Stimulated activated CD8-positive, alpha-beta memory T cell treated with anti-CD3 and anti-CD28 coated beads, Interleukin-7, amount 100 ng/mL, for 1 hour (primary cell): Measurements from ENCODE around the gene HOXA7.

Experiments
- DNase-seq, 2 donors: peaks; one replicate each; pipeline ENCODE4 v3.0.0-alpha.2; 2020; ENCODE audit warnings: low read depth in 2 of 2

HOXA7 gene

DNA sequence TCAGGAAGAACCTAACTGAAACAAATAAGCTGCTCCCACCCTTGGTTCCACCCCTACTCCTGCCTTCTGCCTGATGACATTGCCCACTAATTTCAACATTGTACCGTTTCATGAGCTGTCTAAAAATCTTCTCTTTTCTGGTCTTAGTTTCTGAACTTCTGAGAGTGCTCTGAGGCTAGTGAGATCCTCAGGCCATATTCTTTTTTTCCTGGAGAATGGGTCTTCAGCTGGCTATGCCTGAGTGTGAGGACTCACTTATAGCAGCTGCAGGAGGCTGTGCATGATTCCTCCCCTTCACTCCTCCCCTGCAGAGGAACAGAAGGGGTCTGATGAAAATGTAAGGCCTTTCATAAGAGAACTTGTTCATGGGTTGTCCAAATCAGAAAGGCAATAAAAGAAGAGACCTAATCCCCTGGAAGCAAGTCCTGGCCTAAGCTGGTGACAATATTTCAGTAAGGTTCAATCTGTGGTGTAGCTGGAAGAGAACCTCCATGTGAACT, 37.0 kb downstream of the HOXA7 start:
- DNase-seq, result no peak

DNA sequence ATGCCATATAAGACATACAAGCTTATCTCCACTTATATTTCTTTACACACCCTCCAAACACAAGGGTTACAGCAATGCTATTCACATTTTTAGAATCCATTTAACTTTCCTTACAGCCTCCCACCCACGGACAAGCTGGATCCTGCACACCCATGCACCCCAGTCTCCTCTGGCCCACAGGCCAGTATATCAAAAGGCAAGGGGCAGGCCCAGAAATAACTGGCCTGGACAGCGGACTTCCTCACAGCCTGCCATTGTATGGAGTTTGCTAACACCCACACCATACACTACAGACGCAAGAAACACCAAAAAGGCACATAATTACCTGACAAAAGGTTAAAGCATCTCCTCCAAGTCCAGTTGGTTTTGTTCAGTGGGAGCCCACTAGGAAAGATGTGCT, 37.9 kb downstream of the HOXA7 start:
- DNase-seq, result no peak

DNA sequence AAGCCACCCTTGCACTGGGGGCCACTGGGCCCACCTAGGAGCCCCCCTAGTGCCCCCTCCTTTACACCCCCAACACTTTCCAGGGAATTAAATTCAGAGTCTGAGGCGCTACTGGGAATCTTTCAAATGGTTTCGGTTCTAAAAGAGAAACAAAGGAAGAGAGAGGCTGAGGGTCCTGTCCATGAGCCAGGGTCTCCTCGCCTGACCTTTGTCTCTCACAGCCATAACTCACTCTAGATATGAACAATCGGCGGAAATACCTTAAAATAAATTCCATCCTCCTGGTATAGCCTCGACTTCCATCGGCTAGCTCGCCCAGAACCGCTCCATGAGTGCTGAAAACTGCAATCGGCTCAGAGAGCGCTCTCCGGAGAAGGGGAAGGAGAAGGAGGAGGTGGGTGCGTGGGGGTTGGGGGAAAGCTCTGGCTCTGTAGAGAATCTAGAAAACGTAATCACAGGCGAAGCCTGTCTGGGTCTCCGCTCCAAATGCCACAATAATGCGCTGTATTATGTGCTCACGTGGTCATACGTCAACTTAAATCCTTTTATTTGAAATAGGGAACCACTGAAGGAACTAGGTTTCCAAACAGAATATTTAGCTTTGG, 38.5 kb downstream of the HOXA7 start:
- DNase-seq, result no peak

DNA sequence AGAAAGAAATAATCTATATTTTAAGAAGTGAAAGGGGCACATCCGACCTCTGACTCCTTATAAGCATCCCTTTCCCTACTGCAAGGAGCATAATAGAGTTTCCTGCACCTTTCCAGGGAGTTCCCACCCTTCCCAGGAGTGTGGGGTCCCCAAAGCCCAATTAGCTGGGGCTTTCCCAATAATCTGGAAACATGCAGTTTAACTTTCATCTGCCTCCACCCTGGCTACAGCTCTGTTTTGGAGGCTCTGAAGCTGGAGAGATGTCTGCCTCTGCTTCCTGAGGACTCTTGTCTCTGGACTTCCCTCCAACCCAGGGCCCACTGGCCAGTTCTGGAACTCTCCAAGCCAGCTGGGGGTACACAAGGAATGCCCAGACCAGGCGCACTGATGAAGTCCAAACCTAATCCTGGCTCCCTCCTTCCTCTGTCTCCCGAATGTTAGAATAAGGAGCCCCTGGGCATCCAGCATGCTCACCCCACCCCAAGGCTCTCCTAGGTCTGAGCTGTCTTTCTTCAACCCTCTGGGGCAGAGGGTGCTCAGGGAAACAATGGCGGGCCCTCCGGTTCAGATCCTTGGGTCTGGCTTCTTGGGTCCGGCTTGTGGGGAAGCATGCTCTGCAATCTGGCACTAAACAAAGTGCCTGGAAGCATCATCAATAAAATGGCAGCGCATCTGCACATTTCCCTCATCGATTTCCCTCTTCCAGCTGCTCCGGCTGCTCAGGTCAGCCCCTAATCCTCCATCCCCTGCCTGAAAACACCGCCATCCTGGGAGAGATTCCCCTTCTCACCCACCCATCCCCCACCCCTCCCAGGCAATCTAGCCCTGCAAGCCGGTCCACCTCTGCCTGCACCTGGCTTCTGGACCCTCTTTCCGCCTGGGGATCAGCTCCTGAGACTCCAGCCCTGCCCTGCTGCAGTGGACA, 39.3 kb downstream of the HOXA7 start:
- no peak for DNase-seq

DNA sequence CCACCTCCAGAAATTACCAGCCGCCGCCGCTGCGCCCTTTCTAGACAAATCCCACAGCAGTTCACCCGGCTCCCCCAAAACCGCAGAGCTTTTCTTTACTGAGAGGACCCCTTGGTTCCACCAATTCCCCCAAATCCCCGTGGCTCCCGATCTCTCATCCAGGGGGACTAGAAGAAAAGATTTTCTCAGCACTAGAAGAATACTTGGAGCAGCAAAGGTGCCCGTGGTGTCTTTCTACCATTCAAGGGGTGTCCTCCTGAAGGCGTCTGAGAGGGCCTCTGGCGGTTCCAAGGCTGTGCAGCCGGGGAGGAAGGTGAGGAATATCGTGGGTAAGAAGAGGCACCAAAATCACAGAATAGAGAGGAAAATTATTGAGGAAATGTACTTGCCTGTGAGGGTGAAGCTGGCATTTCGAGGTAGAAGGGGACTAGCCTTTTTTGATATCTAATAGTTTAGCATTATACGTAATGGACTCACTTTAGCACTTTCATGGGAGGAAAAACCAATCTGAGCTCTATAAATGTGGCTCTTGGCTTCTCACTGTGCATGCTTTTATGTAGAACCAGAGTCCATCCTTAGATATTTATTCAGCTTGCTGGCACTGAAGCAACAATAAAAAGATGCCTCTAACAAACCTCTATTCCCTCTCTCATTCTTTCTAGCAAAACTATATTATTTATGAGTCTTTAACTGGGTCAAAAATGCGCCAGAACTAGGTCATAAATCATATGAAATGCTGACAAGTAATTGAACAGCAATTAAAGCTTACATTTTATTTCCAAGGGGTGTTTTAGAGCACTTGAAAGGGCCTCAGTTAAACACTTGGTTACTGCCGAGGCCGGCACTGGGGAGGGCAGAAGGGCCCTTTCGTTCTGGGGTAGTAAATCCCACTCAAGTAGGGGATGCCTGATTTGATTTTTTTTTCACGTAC, 40.2 kb downstream of the HOXA7 start:
- no peak for DNase-seq

DNA sequence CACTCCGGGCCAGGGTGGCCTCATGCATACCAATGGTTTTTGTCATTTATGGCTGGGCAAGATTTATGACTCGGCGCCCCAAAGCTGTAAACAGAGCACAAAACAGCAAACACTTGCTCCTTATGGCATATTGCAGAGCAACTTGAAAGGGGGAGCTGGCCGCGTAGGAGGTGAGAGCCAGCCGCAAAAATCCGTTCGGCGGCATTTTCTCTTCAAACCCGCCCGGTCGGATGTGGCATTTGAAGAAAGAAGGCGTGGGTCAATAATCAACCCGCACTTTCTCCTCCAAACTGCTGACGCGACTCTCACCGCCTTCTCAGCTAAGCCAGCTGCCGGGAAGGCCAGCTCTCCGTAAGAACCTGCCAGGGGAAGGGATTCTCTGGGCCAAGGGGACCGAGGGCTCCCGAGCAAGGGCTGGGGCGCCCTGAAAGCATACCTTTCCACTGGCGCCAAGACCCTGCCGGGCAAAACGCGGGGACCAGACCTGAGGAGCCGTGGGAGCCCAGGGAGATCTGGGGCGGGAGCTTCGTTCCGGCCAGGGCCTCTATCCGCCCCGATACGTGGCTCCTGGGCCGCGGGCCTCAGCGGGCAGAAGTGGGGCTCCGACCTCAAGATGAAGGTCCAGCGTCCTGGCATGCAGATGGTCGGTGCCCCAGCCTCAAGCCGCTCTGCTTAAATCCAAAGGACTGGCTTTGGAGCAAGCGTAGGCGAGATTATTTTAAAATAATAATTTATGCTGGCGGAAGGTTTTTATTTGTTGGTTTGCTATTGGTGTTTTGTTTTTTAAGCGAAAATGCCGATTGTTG, 41.1 kb downstream of the HOXA7 start:
- DNase-seq, result no peak

DNA sequence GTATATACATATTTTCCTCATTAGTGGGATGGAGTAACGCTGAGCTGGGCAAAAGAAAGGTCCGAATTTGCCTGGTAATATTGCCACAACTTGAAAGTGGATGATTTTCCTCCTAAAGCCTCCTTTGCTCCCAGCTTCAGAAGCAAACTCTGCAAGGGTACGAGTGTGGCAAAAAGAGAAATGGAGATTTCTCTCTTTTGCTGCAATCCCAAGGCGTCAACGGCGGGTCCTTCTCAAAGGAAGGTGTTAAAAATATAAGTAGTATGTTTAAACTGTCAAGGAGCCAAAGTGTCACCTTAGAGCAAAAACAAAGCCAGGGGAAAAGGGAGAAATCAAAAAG, 41.6 kb downstream of the HOXA7 start:
- no peak for DNase-seq

DNA sequence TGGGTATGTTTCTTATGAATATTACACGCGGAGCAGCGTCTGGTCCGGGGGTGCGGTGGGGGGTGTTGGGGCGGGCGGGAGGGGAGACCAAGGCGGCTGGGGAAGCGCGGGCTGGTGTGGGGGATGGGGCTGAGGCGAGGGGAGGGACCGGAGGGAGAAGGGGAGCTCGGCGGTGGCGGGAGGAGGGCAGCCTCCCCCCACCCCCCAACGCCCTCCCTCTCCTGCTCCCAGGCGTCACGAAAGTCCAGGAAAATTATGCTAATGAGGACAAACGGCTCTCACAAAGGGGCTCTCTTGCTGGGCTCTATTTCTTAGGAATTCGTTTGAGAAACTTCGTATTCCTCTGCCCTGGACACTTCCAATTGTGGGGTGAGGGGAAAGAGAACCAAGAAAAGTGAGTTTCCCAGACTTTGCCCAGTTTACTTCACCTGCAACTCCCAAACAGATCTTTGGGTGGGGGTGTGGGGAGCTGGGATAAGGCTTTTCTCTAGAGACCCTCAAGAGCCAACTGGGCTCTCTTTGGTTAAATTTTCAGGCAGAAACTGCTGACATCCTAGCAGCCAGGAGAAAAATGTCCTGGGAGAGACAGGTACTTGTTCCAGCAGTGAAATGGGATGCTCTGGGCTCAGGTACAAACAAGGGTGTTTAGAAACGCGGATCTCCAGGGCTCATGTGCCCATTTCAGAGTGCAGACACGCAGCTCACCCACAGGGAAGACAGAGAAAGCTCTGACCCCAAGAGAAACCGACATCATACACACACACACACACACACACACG, 42.3 kb downstream of the HOXA7 start:
- no peak for DNase-seq

DNA sequence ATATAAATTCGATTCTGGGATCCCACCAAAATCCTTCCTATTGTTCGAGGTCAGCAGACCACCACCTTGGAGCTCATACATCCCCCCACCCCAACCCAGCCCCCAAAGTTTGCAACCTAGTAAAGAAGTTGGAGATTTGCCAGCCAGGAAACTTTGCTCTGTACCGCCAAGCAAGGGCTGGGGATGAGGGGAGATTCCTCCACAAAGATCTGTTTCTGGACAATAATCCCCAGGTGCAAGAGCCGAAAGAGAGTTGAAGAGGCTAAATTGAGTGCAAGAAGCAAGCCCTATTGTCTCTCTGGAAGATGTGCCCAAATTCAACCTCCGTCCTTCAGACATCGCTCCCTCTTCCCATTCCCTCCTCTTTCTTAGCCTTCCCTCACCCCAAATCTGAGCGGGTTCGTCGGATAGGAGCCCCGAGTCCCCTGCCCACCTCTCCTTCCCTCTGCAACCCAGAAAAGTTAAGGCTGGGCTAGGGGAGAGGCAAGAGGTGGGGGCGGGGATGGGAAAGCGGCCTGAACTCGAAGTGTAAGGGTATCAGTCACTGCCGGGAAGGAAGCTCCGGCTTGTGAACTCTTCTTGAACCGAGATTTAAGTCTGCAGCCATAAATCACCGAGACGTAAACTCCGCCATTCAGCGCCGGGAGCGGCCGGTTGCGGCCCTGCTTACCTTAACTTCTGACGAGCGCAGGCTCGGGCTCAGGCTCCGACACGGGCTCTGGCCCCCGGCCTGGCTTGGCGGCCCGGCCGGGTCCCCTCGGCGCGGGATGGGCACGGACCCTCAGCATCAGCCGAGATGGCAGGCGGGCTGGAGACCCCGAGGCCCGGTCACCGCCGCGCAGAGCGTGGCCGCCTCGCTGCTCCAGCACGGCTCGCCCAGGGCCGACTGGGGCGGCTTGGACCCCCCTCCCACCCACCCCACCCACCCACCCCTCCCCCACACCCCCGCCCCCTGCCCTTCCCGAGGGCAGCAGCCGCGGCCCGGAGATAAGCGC, 43.2 kb downstream of the HOXA7 start:
- DNase-seq, result no peak

DNA sequence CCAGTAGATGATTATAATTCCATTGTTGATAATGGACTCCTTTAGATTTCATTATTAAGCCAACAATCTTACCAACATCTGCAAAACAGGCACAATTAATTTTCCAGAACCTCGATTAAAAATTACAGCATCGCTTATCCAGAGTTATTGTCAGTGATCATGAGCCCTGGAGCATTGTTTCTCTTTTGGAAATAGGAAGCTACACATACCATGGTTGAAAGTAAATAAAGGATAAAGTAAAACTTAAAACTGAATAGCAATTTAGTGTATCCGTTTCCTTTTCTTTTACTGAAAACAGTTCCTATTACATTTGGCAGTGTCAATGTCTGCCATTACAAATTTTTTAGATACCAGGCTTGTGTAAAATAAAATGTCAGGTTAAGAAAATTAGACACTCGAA, 44.1 kb downstream of the HOXA7 start:
- no peak for DNase-seq

DNA sequence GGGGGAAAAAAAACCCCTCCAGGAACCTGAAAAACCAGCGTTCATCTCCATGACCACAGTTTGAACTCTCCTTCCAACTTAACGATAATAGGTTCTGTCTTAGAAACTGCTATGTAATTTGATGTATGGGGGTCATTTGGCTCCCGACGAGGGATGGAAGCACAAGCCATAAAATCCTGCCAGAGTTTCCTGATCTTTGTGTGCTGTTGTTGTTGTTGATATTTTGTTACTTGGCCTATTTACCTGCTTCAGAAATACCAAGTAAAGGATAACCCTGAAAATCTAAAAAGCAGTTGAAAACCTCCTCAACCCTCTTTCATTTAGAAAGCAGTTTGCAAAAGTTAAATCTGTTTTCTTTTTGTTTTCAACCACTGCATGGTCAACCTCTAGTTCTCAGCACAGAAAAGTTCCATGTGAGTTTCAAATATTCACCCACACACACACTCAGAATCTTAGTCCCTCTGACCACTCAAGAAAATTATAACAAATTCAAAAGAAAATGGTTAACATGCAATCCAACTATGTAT, 44.7 kb downstream of the HOXA7 start:
- DNase-seq, result no peak

DNA sequence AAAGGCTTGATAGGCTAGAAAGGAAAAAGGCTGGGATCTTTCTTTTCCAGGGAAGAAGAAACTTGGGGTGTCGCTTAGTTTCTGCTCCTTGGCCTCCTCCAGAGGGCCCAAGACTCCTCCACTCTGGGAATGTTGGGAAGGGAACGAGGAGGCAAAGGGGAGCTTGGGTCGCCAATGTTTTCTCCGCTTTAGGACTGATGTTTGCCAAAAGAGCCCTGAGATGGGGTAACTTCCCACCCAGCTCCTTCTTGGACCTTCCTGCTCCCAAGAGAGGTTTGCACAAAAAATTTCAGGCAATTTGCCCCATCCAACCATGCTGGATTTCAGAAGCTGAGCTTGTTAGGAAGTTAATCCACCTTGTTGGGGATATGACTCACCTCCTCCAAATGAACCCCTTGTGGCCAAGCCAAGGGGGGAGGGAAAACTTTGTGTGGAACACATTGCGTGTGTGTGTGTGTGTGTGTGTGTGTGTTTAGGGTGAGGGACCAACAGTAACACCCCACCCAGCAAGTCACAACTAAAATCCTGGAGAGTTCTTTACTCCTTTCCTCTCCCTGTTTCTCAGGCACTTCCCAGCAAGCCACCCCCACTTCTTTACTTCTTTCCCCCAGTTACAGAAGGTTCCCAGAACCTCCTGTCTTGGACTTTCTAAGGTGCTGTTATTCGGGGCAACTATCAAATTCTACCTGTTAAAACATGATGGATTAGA, 45.3 kb downstream of the HOXA7 start:
- DNase-seq, result no peak

DNA sequence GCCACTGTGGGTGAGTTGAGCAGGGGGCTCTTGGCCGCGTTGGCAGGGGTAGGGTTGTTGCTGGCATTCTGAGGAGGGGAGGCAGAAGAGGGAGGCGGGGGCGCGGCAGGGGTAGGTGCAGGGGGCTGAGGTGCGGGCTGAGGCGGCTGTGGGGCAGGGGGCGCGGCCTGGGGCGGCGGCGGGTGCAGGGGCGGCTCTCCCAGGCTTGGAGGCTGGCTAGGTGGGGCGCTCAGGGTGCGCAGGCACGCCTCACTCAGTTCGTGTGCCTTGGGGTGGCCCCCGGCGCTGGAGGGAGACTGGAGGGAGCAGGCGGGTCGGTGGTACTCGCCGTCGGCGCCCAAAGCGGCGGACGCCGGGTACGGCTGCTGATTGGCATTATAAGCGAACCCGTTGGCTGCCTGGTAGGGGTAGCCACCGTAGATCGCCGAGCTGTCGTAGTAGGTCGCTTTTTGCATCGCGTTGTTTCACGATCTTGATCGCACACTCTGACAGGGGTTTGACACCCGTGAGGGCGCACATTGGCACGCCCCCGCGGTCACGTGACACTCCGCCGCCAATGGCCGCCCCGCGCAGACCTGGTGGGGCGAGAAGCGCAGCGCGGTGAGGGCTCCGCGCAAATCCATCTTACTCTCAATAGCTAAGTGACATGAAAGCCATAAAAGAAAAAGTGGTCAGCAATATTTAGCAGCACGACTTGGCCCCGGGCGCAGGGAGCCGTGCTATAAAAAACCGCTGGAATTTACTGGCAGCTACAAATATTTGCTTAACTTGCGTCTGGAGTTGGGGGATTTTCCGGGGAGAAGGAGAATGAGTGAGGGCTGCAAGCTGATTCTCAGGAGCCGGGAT, 46.1 kb downstream of the HOXA7 start:
- no peak for DNase-seq

DNA sequence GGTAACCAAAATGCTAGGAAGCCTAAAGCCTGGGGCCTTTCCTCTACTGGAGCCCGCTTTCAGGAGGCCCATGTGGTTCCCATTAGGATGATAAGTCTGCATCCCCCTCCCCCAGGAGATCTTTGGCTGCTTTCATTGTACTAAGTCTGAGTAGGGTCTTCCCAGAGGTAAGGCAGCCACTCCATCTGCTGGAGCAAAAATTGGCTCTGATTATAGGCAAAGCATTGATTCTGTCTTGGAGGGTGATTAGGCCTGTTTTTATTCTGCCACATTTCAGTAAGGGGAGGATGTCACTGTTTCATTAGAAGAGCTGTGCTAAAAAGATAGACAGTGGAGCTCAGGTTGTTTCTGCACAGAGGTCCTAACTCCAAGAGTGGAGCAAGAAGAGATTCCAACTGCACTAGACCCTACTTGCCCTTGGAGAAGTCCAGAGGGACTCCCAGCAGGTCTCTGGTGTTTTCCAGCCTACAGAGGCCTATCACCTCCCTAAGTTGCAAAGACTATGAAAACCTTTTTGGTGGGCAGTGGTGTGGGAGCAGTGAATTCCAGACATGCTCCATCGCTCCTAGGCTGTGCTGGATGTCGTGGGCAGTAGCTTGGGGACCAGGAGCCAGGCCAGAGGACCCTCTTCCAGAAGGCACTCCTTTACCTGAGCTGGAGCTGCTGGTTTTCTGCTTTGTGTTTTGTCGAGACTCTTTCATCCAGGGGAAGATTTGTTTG, 46.8 kb downstream of the HOXA7 start:
- no peak for DNase-seq

DNA sequence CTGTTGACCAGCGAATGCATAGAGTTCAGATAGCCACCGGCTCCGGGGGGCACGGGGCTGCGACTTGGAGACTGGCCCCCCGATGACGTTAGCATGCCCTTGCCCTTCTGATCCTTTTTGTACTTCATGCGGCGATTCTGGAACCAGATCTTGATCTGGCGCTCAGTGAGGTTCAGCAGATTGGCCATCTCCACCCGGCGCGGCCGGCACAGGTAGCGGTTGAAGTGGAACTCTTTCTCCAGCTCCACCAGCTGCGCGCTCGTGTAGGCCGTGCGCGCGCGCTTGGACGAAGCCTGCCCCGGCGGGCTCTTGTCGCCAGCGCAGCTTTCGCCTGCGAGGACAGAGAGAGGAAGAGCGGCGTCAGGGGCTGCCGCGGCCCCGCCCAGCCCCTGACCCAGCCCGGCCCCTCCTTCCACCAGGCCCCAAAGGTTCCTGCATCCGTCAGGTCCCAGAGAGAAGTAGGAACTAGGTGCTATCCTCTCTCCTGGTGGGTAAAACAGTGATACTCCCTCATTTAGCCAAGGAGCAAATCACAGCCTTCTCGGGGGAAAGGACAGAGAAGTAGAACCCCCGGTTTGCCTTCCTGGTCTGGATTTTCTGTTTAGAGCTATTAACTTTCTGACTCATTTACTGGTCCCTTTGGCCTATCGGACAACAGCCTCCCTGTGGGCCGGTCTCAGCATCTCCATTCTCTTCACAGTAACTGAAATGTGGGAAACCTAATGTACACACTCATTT, 47.9 kb downstream of the HOXA7 start:
- no peak for DNase-seq
